Upper lobe of left lung (tissue), 4 donors: ENCODE data around the gene SCRN2.

ENCODE experiments used
- CTCF ChIP-seq, 6 experiments: fragments of 450-650 bp in 4 of 6; fragments of 200-600 bp in 2 of 6; sonication (generic) in 2 of 6; IDR thresholded peaks; one replicate each; pipeline ENCODE4 v1.5.1; 2016 to 2019; ENCODE audit warnings: antibody characterized with exemption in 6 of 6
- POLR2A ChIP-seq, 4 donors: fragments of 450-650 bp; IDR thresholded peaks; one replicate each; pipeline ENCODE4 v1.5.1; 2016 to 2017; ENCODE audit warnings: antibody characterized with exemption in 4 of 4, mild to moderate bottlenecking in 2 of 4
- POLR2AphosphoS5 ChIP-seq, 2 donors: sonication (generic); formaldehyde crosslinking; IDR thresholded peaks; one replicate each; pipeline ENCODE4 v1.5.1; 2017; ENCODE audit warnings: antibody characterized with exemption in 2 of 2

DNA sequence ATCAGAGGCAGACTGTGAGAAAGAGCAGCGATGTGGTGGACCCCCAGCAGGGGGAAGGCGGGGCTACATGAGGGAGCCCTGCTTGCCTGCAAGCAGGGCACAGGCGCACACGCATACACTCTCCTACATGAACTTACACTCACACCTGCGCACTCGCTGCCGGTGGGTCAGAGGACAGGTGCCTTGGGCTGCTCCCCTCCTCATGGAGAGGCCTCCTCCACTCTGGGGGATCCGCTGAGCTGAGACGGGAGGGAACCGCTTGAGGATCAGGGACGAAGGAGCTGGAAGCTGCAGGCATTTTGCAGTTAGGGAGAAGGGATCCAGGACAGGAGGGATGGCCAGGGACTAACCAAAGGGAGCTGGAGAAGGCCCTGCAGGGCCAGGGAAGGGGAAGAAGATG lies 33.7 kb downstream of the SCRN2 start:
- no peak for TF ChIP-seq CTCF (IDR thresholded peaks at IDR 0.05)
- no peak for TF ChIP-seq POLR2A (IDR thresholded peaks at IDR 0.05)
- no peak for TF ChIP-seq POLR2AphosphoS5 (IDR thresholded peaks at IDR 0.05)
